HG03159 (cell line): ENCODE measurements around the gene ZPR1.

Source experiments
- ATAC-seq: cut with Tn5 transposase; IDR thresholded peaks from one replicate; pipeline ENCODE4 v1.9.1; 2021; ENCODE audit warnings: mild to moderate bottlenecking, moderate library complexity; ENCODE audit not compliant: unreplicated experiment

Gene ZPR1

GRCh38 chr11:116792869-116793771 is 5.3 kb upstream of the ZPR1 start:
- no peak for ATAC-seq

- ATAC-seq = no peak
These were observed 4.5 kb upstream of the ZPR1 start for GRCh38 chr11:116792144-116792868.

GRCh38 chr11:116791813-116792143 is 4.0 kb upstream of the ZPR1 start, which contains the start of gene APOA5:
APOA5 (minus strand) TSS chr11:116791879; CDS start chr11:116791860, 19 bp downstream.
- no peak for ATAC-seq

- ATAC-seq = no peak
These were observed 3.4 kb upstream of the ZPR1 start for GRCh38 chr11:116791002-116791812.

- no peak for ATAC-seq
These were observed 2.6 kb upstream of the ZPR1 start for GRCh38 chr11:116790167-116791001.

DNA sequence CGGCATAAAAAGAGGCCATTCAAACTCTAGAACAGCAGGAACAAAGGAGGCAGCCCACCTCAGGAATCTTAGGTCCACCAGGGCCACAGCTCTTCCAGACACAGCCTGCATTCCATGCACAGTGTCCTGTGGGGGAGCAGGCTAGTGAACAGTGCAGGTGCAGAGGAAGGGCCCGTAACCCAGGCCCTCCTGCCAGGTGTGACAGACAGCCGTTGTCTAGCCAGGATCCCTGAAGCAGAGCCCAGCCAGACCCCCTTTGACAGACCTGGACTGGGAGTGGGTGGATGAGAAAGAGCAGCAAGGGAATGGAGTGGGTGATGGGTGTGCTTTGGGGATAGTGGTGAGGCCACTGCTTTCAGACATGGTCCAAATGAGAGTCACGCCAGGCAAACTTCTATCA is 1.2 kb upstream of the ZPR1 start:
- no peak for ATAC-seq

DNA sequence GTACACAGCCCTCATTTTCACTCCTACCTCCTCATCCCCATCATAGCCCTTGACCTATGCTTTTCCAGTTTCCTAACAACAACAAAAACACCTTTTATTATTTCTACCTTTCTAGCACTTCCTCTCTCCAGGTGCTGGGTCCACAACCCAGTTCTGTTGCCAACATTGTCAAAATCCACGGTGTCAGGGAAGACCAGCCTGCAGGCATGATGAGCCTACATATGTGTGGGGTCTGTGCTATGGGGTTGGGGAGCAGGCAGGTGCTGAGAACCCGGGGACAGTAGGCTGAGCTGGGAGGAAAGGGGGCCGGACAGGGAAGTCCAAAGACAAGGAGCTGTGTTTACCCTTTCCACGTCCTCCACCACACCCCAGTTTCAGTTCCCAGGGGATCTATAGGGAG is 711 bp upstream of the ZPR1 start:
- ATAC-seq = no peak

GRCh38 chr11:116787436-116787785 is 412 bp downstream of the ZPR1 start:
- peak; percentile 10 for ATAC-seq

- no peak for ATAC-seq
These were observed 857 bp downstream of the ZPR1 start for GRCh38 chr11:116786966-116787365.

GRCh38 chr11:116786326-116786725 is 1.5 kb downstream of the ZPR1 start:
- ATAC-seq = no peak

GRCh38 chr11:116782728-116783127 is 5.1 kb downstream of the ZPR1 start:
- ATAC-seq = no peak

DNA sequence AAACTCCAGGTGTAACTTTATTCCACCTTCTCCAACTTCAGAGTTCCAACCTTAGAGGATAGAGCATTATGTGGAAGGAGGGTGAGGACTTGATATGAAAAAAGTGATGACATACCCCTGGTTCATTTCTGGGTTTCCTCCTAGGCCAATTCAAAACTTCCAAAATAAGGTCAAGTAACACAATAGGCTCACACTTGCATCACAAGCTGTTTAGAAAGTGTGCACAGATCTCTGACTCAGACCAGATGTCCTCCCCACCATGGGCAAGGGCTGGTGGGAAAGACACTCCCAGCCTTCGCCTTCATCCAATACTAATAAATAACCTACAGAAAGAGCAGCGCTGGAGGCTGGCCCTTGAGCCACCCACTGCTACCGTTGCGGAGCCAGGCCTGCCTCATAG is 9.3 kb downstream of the ZPR1 start:
- no peak for ATAC-seq

GRCh38 chr11:116777056-116777455 is 10.8 kb downstream of the ZPR1 start:
- ATAC-seq = no peak

DNA sequence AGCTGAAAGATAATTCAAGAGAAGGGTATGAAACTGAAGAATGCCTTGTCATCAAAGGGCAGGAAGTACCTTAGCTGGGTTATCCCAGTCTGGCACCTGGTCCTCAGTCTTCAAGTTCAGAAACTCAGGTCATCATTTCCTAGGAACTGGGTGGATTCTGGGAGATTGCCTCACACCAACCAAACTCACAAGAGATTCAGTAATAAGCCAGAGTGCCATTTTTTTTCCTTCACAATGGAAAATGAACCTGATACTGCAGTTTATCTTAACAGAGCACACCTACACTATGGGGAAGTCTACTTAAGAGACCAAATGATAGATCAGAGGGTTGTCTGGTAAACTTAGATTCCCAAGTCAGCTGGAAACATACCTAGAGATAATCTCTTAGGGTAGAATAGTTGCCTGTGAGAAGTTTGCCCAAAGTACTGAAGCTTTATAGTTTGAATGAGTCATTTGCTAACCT is 11.3 kb downstream of the ZPR1 start:
- no peak for ATAC-seq

- no peak for ATAC-seq
These were observed 11.8 kb downstream of the ZPR1 start for GRCh38 chr11:116775975-116776374.

DNA sequence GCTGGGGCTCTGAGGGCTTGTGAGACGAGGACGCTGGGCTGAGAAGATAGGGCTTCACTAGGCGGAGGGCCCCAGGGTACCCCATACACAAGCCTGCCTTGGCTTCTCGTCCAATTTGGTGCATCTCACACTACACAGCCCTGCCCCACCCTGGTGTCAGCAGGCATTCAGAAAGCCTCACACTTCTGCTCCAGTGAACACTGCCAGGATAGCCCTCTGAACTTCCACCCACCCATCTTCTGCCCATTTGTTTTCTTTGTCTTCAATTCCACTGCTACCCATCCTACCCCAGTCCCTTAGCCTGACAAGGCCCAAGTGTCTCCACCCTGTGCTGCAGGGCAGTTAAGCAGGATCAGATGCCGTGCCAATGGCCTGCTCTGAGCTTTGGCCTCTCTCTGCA is 13.2 kb downstream of the ZPR1 start:
- ATAC-seq = no peak

- ATAC-seq = peak; percentile 18
These were observed 14.4 kb downstream of the ZPR1 start for GRCh38 chr11:116773203-116774097.

GRCh38 chr11:116772443-116773202 is 15.2 kb downstream of the ZPR1 start, which contains the start of gene BUD13:
BUD13 (minus strand) TSS chr11:116772987; CDS start chr11:116772964, 23 bp downstream.
- ATAC-seq = peak; percentile 87

DNA sequence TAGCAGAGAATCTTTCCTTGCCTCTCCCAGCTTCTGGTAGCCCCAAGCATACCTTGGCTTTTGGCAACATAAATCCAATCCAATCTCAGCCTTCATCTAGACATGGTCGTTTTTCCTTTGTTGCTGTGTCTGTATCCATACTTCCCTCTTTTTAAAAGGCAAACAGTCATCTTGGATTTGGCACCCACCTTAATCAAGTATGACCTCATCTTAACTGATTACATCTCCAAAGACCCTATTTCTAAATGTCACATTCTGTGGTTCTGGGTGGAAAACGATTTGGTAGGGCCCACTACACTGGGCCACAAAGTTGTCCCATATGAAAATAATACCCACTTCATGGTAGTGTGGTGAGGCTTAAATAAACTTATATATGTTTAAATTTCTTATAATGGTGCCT is 15.9 kb downstream of the ZPR1 start:
- ATAC-seq = no peak
